ENCODE results near the gene ZNF280A. TPM values are rescaled to one million over a fixed set of nuclear protein-coding genes. Genes with fewer than 3 reads are reported as not detected.

Gene ZNF280A
- total RNA-seq, 1 donor from 2014 or later: 0.09 TPM

DNA sequence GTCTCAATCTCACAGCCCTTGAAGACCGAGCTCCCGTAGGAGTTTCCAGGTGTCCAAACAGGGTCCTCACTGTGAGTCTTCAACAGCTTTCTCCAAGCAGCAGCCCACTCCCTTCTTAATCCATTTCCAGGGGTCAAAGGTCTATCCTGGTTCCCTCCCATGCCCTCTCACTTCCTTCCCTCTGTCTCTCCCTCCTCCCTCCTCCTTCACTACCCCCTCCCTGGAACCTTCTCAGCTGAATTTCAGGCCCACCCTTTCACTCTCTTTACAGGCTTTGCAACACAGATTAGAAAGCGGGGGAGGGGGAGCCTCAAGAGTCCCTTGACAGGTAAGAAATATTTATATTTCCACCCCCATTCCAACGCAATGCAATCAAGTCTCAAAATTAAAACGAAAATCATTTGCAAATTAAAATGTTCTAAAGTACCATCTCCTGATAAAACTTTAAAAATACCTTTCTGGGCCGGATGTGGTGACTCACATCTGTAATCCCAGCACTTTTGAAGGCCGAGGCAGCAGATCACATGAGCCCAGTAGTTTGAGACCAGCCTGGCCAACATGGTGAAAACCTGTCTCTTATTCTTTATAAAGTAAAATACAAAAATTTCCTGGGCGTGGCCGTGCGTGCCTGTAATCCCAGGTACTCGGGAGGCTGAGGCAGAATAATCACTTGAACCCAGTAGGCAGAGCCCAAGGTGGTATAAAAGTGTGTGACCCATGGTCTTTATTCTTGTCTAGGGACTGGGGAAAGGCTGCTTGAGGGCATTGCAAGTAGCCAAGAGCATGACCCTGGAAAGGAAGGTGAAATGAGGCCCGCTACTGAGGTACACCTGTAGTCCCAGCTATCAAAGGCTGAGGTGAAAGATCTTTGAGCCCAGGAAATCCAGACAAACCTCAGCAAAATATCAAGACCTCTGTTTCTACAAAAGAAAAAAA lies 865 bp upstream of the ZNF280A start:
- H4K20me1 ChIP-seq (ENCODE audit: insufficient read depth, low read length): no peaks in the 10 kb centered on the region
- peaks cover 4% of the 10 kb centered on the region for H3K9me3 Mint-ChIP-seq (ENCODE audit: unreplicated experiment)
- H3K4me2 ChIP-seq (ENCODE audit: low read length): no peak overlapping the region
- H3K4me3 Mint-ChIP-seq (ENCODE audit: unreplicated experiment): no peak overlapping the region
- DNase-seq (ENCODE audit: low read depth) (no peak), FAIRE-seq (no peak)
- no peaks in the 10 kb centered on the region for H3K9me3 ChIP-seq (ENCODE audit: insufficient read depth, low read depth, low read length)
- H3K27me3 Mint-ChIP-seq (ENCODE audit: low read depth, unreplicated experiment): peaks cover 42% of the 10 kb centered on the region
- H3K36me3 Mint-ChIP-seq (ENCODE audit: low read depth, unreplicated experiment): no peaks in the 10 kb centered on the region
- no peaks in the 10 kb centered on the region for H3K27me3 ChIP-seq (ENCODE audit: insufficient read depth, low read length)
- H3K27ac ChIP-seq (ENCODE audit: low read depth, low read length): no peak overlapping the region
- H3K9ac ChIP-seq (ENCODE audit: low read length): no peak overlapping the region
- no peaks in the 10 kb centered on the region for H3K4me1 ChIP-seq (ENCODE audit: insufficient read depth, low read length)
- TF ChIP-seq EZH2 (IDR thresholded peaks at IDR 0.05; ENCODE audit: insufficient read depth, low read length): no peak
- TF ChIP-seq, protein P1, sequence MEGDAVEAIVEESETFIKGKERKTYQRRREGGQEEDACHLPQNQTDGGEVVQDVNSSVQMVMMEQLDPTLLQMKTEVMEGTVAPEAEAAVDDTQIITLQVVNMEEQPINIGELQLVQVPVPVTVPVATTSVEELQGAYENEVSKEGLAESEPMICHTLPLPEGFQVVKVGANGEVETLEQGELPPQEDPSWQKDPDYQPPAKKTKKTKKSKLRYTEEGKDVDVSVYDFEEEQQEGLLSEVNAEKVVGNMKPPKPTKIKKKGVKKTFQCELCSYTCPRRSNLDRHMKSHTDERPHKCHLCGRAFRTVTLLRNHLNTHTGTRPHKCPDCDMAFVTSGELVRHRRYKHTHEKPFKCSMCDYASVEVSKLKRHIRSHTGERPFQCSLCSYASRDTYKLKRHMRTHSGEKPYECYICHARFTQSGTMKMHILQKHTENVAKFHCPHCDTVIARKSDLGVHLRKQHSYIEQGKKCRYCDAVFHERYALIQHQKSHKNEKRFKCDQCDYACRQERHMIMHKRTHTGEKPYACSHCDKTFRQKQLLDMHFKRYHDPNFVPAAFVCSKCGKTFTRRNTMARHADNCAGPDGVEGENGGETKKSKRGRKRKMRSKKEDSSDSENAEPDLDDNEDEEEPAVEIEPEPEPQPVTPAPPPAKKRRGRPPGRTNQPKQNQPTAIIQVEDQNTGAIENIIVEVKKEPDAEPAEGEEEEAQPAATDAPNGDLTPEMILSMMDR (IDR thresholded peaks at IDR 0.05; ENCODE audit: insufficient read depth, low read depth, low read length): no peak
- H3K27ac Mint-ChIP-seq (ENCODE audit: unreplicated experiment): no peak overlapping the region
- no peaks in the 10 kb centered on the region for H3K36me3 ChIP-seq (ENCODE audit: insufficient read depth, low read length)
- H3K79me2 ChIP-seq (ENCODE audit: insufficient read depth, low read length): no peaks in the 10 kb centered on the region
- no peaks in the 10 kb centered on the region for H3K4me1 Mint-ChIP-seq (ENCODE audit: low read depth, unreplicated experiment)
- H2AFZ ChIP-seq (ENCODE audit: low read depth, low read length): no peak overlapping the region
- H3K4me3 ChIP-seq (ENCODE audit: insufficient read depth, low read depth, low read length): no peak overlapping the region

DNA sequence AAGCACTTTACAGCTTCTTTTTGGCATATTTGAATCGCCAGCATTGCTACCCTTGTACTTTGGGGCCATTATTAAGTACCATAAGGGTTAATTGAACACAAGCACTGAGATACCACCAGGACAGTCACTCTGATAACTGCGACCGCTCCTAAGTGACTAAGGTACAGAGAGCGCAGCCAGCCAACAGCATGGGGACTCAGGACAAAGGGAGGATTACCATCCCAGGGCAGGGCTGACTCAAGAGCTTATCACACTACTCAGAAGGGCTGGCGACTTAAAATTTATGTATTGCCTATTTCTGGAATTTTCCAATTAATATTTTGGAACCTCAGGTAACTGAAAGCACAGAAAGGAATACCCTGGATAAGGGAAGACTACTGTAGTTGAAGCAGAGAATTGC lies 479 bp downstream of the ZNF280A start:
- H3K9me3 ChIP-seq (ENCODE audit: insufficient read depth, low read depth, low read length): no peaks in the 10 kb centered on the region
- H3K27me3 ChIP-seq (ENCODE audit: insufficient read depth, low read length): no peaks in the 10 kb centered on the region
- no peaks in the 10 kb centered on the region for H3K36me3 ChIP-seq (ENCODE audit: insufficient read depth, low read length)
- no peaks in the 10 kb centered on the region for H3K79me2 ChIP-seq (ENCODE audit: insufficient read depth, low read length)
- no peaks in the 10 kb centered on the region for H3K4me1 ChIP-seq (ENCODE audit: insufficient read depth, low read length)
- H3K36me3 Mint-ChIP-seq (ENCODE audit: low read depth, unreplicated experiment): no peaks in the 10 kb centered on the region
- H3K4me2 ChIP-seq (ENCODE audit: low read length): no peak overlapping the region
- FAIRE-seq (no peak), DNase-seq (ENCODE audit: low read depth) (no peak)
- H3K9me3 Mint-ChIP-seq (ENCODE audit: unreplicated experiment): peaks cover 4% of the 10 kb centered on the region
- H3K27ac ChIP-seq (ENCODE audit: low read depth, low read length): no peak overlapping the region
- no peak overlapping the region for H3K4me3 ChIP-seq (ENCODE audit: insufficient read depth, low read depth, low read length)
- TF ChIP-seq, protein P1 (IDR thresholded peaks at IDR 0.05; ENCODE audit: insufficient read depth, low read depth, low read length): no peak
- no peak for TF ChIP-seq EZH2 (IDR thresholded peaks at IDR 0.05; ENCODE audit: insufficient read depth, low read length)
- H3K27me3 Mint-ChIP-seq (ENCODE audit: low read depth, unreplicated experiment): peaks cover 45% of the 10 kb centered on the region
- no peak overlapping the region for H3K9ac ChIP-seq (ENCODE audit: low read length)
- H4K20me1 ChIP-seq (ENCODE audit: insufficient read depth, low read length): no peaks in the 10 kb centered on the region
- no peak overlapping the region for H3K4me3 Mint-ChIP-seq (ENCODE audit: unreplicated experiment)
- no peaks in the 10 kb centered on the region for H3K4me1 Mint-ChIP-seq (ENCODE audit: low read depth, unreplicated experiment)
- no peak overlapping the region for H2AFZ ChIP-seq (ENCODE audit: low read depth, low read length)
- H3K27ac Mint-ChIP-seq (ENCODE audit: unreplicated experiment): no peak overlapping the region

DNA sequence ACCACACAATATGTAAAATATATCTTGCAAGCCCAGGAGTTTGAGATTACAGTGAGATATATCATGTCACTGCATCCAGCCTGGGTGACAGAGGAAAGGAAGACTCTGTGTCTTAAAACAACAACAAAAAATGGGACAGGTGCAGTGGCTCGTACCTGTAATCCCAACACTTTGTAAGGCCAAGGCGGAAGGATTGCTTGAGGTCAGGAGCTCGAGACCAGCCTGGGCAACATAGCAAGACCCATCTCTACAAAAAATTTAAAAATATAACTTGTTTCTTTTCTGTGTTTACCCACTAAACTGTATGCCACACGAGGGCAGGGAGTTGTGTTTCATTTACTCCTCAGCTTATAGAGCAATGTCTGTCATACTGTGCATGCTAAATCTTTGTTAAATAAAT lies 3.1 kb downstream of the ZNF280A start:
- Histone ChIP-seq H3K27me3 (ENCODE audit: insufficient read depth, low read length) (no peaks in the 10 kb centered on the region), H3K4me1 (ENCODE audit: insufficient read depth, low read length) (no peaks in the 10 kb centered on the region), H3K36me3 (ENCODE audit: insufficient read depth, low read length) (no peaks in the 10 kb centered on the region), H3K9ac (ENCODE audit: low read length) (no peak overlapping the region), H3K4me3 (ENCODE audit: insufficient read depth, low read depth, low read length) (no peak overlapping the region), H2AFZ (ENCODE audit: low read depth, low read length) (no peak overlapping the region), H3K79me2 (ENCODE audit: insufficient read depth, low read length) (no peaks in the 10 kb centered on the region), H3K9me3 (ENCODE audit: insufficient read depth, low read depth, low read length) (no peaks in the 10 kb centered on the region), H4K20me1 (ENCODE audit: insufficient read depth, low read length) (no peaks in the 10 kb centered on the region), H3K27ac (ENCODE audit: low read depth, low read length) (no peak overlapping the region), H3K4me2 (ENCODE audit: low read length) (no peak overlapping the region)
- TF ChIP-seq EZH2 (IDR thresholded peaks at IDR 0.05; ENCODE audit: insufficient read depth, low read length): no peak
- TF ChIP-seq, protein P1 (IDR thresholded peaks at IDR 0.05; ENCODE audit: insufficient read depth, low read depth, low read length): no peak
- H3K27me3 Mint-ChIP-seq (ENCODE audit: low read depth, unreplicated experiment): peaks cover 57% of the 10 kb centered on the region
- no peak overlapping the region for H3K27ac Mint-ChIP-seq (ENCODE audit: unreplicated experiment)
- H3K4me3 Mint-ChIP-seq (ENCODE audit: unreplicated experiment): no peak overlapping the region
- no peaks in the 10 kb centered on the region for H3K4me1 Mint-ChIP-seq (ENCODE audit: low read depth, unreplicated experiment)
- H3K36me3 Mint-ChIP-seq (ENCODE audit: low read depth, unreplicated experiment): no peaks in the 10 kb centered on the region
- DNase-seq (ENCODE audit: low read depth) (no peak), FAIRE-seq (no peak)
- H3K9me3 Mint-ChIP-seq (ENCODE audit: unreplicated experiment): peaks cover 4% of the 10 kb centered on the region
